HG02678 (cell line): ENCODE results near the gene C10orf95.
"Not testable (repeated sequence)": the region's sequence is repeated elsewhere in the genome, so short reads cannot be mapped to it uniquely, and the experiment has no call there.

ENCODE experiments used
- ATAC-seq: cut with Tn5 transposase; IDR thresholded peaks from one replicate; pipeline ENCODE4 v1.9.1; 2021; ENCODE audit warnings: mild to moderate bottlenecking, moderate library complexity; ENCODE audit not compliant: unreplicated experiment

The C10orf95 gene

DNA sequence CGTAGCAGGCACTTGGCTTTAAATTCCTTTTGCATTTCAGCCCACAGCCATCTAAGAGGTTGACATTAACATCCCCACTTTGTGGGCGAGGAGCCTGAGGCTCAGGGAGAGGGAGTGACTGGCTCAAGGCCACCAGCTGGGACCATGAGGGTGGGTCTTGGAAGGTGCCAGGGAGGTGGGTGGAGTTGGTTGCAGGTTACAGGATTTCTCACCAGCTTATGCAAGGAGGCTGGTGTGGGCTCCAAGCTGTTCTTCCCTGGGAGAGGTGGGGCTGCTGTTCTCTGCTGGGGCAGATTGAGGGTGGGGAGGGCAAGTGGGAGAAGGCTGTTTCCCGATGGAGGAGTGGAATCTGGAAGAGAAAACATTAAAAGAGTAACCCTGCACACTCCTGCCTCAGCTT, 14.1 kb upstream of the C10orf95 start:
- no peak for ATAC-seq

DNA sequence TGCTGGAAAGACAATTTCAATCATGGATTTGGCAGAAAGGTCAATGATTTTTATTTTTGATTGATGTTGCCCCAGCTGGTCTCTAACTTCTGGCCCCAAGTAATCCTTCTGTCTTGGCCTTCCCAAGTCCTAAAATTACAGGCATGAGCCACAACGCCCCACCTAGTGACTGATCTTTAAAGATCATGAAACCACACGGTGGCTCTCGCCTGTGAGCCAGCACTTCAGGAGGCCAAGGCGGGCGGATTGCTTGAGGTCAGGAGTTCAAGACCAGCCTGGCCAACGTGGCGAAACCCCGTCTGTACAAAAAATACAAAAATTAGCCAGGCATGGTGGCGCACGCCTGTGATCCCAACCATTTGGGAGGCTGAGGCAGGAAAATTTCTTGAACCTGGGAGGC, 12.6 kb upstream of the C10orf95 start:
- ATAC-seq: no peak

DNA sequence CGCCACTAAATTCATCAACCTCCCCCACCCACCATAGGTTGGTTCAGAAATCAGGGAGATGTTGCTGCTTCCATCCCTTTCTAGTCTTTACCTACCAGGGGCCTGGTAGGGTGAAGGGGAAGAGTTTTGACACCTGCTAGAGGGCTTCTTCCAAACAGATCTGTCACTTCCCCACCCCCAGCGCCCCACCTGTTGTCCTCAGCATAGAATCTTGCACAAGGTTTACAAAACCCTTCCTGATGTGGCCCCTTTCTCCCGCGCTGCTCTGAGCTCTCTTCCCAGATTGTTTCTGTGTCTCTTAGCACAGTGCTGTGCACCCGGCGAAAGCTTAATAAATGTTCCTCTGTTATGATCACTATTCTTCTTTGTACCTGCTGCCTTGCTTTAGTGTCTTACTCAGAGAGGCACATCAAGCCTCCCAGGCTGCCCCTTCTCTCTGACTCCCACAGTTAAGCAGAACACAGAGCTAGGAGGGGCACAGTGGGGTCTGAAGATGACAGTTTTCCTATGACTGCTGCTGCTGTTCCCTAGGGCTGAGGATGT, 11.2 kb upstream of the C10orf95 start:
- no peak for ATAC-seq

GRCh38 chr10:102461187-102462054, 10.1 kb upstream of the C10orf95 start:
- peak; percentile 96 for ATAC-seq

DNA sequence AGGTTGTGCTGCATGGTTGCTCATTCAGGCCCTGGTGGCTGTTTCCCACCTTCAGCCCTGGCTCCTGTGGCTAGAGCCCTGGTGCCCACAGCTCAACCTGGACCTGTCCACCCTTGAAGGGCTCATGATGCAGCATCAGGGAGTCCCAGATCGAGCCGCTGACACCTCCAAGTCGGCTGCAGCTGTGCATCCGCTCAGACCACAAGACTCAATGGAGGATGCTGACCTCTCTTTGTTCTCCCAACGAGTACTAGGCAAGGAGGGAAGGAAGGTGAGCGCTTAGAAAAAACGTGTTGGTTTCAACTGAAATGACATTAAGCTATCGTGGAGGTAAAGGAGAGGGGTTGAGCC, 9.5 kb upstream of the C10orf95 start:
- ATAC-seq: peak; percentile 30

- ATAC-seq: no peak
Observed at GRCh38 chr10:102458656-102459055, 7.3 kb upstream of the C10orf95 start.

DNA sequence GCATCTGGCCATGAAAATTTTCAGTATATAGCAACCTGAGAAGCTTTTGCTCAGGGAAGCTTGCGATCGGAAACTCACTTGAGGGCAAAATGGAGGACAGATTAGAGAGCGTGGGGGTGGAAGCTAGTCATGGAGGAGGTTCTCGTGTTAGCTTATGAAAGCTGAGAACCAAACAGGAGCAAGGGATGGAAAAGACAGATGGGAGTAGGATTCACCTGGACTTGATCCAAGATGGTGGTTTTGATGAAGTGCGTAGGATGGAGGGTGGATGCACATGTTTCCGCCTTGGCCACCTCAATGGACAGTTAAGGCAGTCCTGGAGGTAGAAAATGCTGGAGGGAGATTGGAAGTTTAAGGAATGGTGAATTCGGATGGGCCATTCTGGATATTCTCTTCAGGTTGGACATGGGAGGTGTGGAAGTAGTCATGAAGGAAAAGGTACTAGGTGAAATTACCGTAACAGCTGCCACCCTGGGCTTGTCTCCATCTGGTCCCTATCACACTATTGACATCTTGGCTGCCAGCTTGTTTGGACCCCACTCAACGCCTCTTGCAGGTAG, 6.3 kb upstream of the C10orf95 start:
- ATAC-seq: no peak

DNA sequence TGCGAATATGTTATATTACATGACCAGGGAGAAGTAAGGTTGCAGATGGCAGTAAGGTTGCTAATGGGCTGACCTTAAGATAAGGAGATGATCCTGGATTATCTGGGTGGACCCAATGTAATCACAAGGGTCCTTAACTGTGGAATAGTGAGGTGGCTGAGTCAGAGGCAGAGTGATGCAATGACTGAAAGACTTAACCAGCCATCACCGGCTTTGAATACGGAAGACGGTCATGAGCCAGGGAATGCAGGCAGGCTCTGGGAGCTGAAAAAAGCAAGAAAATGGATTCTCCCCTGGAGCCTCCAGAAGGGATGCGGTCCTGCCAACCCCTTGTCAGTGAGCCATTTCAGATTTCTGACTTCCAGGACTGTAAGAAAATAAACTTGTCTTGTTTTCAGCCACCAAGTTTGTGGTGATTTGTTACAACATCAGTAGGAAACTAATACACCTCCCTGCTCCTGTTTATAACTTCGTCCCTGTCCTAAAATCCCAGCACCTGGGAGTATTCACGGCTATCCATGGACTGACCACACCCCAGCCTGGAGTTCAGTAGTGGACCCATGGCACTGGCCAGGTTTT, 4.6 kb upstream of the C10orf95 start:
- no peak for ATAC-seq

- not testable (repeated sequence) for ATAC-seq
Observed at GRCh38 chr10:102454662-102455487, 3.5 kb upstream of the C10orf95 start.

- no peak for ATAC-seq
Observed at GRCh38 chr10:102453502-102453901, 2.2 kb upstream of the C10orf95 start.

- ATAC-seq: no peak
Observed at GRCh38 chr10:102452672-102453340, 1.5 kb upstream of the C10orf95 start.

DNA sequence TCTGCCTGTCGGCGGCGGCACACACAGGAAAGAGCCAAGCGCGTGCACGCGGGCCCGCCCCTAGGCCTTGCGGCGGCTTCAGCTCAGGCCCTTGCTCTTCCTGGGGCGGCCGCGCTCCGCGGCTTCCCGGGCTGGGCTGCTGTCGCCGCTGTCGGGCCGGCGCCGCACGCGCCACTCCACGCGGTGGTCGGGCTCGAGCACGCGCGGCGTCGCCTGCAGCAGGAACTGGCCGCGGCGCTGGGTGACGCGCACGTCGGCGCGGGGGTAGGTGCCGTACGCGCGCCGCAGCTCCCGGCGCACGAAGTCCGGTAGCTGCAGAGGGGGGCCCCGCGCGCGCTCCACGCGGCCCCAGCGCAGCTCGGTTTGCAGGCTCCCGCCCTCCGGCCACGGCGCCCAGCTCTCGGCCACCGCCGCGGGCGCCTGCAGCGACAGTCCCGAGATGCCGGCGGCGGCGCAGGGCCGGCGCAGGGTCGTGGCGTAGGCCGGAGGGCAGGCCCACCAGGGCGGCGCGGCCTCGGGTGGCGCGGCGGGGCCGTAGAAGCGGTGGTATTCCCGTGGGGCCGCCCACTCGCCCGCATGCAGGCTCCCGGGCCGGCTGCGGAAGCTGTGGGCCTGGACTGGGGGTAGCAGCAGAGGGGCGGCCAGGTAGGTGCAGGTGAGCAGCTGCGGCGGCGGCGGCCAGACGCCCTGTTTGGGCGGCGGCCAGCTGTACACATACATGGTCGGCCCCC, 804 bp downstream of the C10orf95 start:
- ATAC-seq: peak; percentile 76

GRCh38 chr10:102450124-102450373, 1.3 kb downstream of the C10orf95 start:
- ATAC-seq: peak; percentile 1

- peak; percentile 52 for ATAC-seq
Observed at GRCh38 chr10:102449321-102450123, 1.8 kb downstream of the C10orf95 start.

DNA sequence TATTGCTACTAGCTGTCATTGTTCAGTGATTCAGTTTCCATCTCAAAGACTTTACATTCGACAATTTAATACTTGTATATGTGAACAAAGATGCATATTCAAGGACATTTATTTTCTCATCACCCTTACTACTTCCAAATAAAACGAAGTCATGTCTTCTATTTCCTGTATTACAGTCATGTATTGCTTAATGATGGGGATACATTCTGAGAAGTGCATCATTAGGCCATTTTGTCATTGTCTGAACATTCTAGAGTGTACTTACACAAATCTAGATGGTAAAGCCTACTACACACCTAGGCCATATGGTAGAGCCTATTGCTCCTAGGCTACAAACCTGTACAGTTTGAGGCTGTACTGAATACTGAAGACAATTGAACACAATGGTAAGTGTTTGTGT, 6.5 kb downstream of the C10orf95 start:
- no peak for ATAC-seq

GRCh38 chr10:102438374-102438773, 13.0 kb downstream of the C10orf95 start:
- ATAC-seq: no peak

GRCh38 chr10:102437515-102437914, 13.8 kb downstream of the C10orf95 start:
- ATAC-seq: no peak

DNA sequence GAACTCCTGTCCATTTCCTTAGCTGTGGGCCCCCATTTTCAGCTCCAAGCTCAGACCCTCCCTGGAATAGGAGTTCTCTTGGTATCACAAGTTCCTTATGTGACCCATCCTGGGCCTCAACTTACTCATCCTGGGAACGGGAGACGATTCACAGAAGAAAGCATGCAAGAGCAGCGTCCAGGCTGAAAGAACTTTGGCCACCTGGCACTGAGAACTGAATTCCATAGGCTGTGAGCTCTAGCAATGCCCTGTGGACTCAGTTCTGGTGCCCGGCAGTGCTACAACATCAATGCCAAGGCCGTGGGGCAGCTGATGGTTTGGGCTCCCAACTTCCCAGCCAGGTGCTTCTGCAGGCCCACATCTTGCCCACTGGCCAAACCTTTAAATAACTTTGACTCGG, 15.0 kb downstream of the C10orf95 start:
- ATAC-seq: no peak

- ATAC-seq: no peak
Observed at GRCh38 chr10:102435529-102436233, 15.7 kb downstream of the C10orf95 start.
